GM10266 (cell line): ENCODE data around the gene CACNA1C.

ENCODE experiments used
- DNase-seq: peaks from one replicate; pipeline ENCODE4 v3.0.0; 2012; ENCODE audit errors: extremely low spot score
- CTCF ChIP-seq: IDR thresholded peaks from 2 replicates; pipeline ENCODE4 v1.5.1; 2012; ENCODE audit warnings: mild to moderate bottlenecking, low read depth; ENCODE audit not compliant: control insufficient read depth, insufficient read depth; ENCODE audit errors: missing control alignments

CACNA1C gene

GRCh38 chr12:2013086-2013485, 39.7 kb upstream of the CACNA1C start:
- TF ChIP-seq CTCF: no peak
- no peak for DNase-seq

- TF ChIP-seq CTCF: no peak
- no peak for DNase-seq
Measured at GRCh38 chr12:2013527-2014223, 39.1 kb upstream of the CACNA1C start.

GRCh38 chr12:2014231-2014630, 38.6 kb upstream of the CACNA1C start:
- no peak for DNase-seq
- TF ChIP-seq CTCF: no peak

- TF ChIP-seq CTCF: no peak
- no peak for DNase-seq
Measured at GRCh38 chr12:2016862-2017545, 35.8 kb upstream of the CACNA1C start.

GRCh38 chr12:2017546-2018337, 35.0 kb upstream of the CACNA1C start:
- DNase-seq: no peak
- TF ChIP-seq CTCF: no peak

- DNase-seq: no peak
- no peak for TF ChIP-seq CTCF
Measured at GRCh38 chr12:2018391-2018790, 34.4 kb upstream of the CACNA1C start.
